GM12878 (cell line): ENCODE measurements around the gene PFKFB3. TPM values are rescaled to one million over a fixed set of nuclear protein-coding genes. Genes with fewer than 3 reads are reported as not detected.

Source experiments
- ATAC-seq: fragments of 200-7000 bp; cut with Tn5 transposase; 3 replicates; pipeline ENCODE4 v1.9.1; 2020; ENCODE audit warnings: mild to moderate bottlenecking, moderate library complexity
- BruUV-seq: library from RNA; stranded (reverse); fragments of 400-500 nt; replicated peaks from 2 replicates; lab custom pipeline; 2021; lab: Mats Ljungman, UMichigan
- CTCF ChIA-PET: fragments of 300-600 bp; sonication (Branson Sonifier 250); formaldehyde crosslinking; extraction: SDS; loops from one replicate; lab custom pipeline; 2021; ENCODE audit warnings: inconsistent platforms; lab: Yijun Ruan, JAX
- POLR2A ChIA-PET: fragments of 350-600 bp; formaldehyde crosslinking; extraction: SDS; loops from one replicate; lab custom pipeline; 2021; ENCODE audit warnings: inconsistent platforms; lab: Charles Lee
- RAD21 ChIA-PET: fragments of 300-600 bp; sonication (Branson Sonifier 250); formaldehyde crosslinking; loops from one replicate; lab custom pipeline; 2023; ENCODE audit warnings: antibody characterized with exemption; ENCODE audit not compliant: unreplicated experiment; lab: Charles Lee
- SMC1A ChIA-PET: fragments of 300-600 bp; sonication (Branson Sonifier 250); formaldehyde crosslinking; loops from one replicate; lab custom pipeline; 2023; ENCODE audit not compliant: unreplicated experiment, uncharacterized antibody; lab: Charles Lee
- DNase-seq: peaks from one replicate; pipeline ENCODE4 v3.0.0-alpha.2; 2011; ENCODE audit warnings: low read depth, low spot score
- FAIRE-seq: peaks from 3 replicates; lab custom pipeline; 2011; peaks lifted over from hg19 to GRCh38; lab: Jason Lieb, UNC
- H2AFZ ChIP-seq: 2 replicates; pipeline ENCODE4 v1.6.0; 2011; ENCODE audit warnings: low read depth, low read length, control low read depth; ENCODE audit not compliant: control insufficient read depth
- H3K27ac ChIP-seq: 2 replicates; pipeline ENCODE4 v1.5.1; 2011; ENCODE audit warnings: control low read depth; ENCODE audit not compliant: control insufficient read depth, insufficient read depth
- H3K27me3 ChIP-seq, 2 experiments: replicated peaks in 1 of 2; 2 replicates each; pipeline versions ENCODE4 v1.6.0 to v1.6.1; 2011; ENCODE audit warnings: low read length in 1 of 2; ENCODE audit not compliant: control insufficient read depth in 2 of 2, insufficient read depth in 2 of 2
- H3K36me3 ChIP-seq, 2 experiments: 2 replicates each; pipeline ENCODE4 v1.5.1; 2011; ENCODE audit warnings: low read length in 1 of 2; ENCODE audit not compliant: control insufficient read depth in 2 of 2, insufficient read depth in 2 of 2
- H3K4me1 ChIP-seq: 2 replicates; pipeline ENCODE4 v1.6.1; 2011; ENCODE audit warnings: mild to moderate bottlenecking, low read length, moderate library complexity, mixed read lengths; ENCODE audit not compliant: control insufficient read depth, insufficient read depth
- H3K4me2 ChIP-seq: 2 replicates; pipeline ENCODE4 v1.6.0; 2011; ENCODE audit warnings: control low read depth; ENCODE audit not compliant: control insufficient read depth, insufficient read depth
- H3K4me3 ChIP-seq: fragments of 200-600 bp; sonication (generic); 2 replicates; pipeline ENCODE4 v1.5.1; 2016
- H3K79me2 ChIP-seq: 2 replicates; pipeline ENCODE4 v1.6.0; 2011; ENCODE audit warnings: low read length; ENCODE audit not compliant: control insufficient read depth, insufficient read depth
- H3K9ac ChIP-seq: 2 replicates; pipeline ENCODE4 v1.8.0; 2011; ENCODE audit warnings: low read length, control low read depth, mixed read lengths; ENCODE audit not compliant: control insufficient read depth, insufficient read depth
- H3K9me3 ChIP-seq: replicated peaks from 3 replicates; pipeline ENCODE4 v1.5.1; 2011; ENCODE audit warnings: mild to moderate bottlenecking, low read length; ENCODE audit not compliant: control insufficient read depth, insufficient read depth
- H4K20me1 ChIP-seq: 2 replicates; pipeline ENCODE4 v1.6.0; 2011; ENCODE audit not compliant: control insufficient read depth, insufficient read depth
- CHD2 ChIP-seq: IDR thresholded peaks from 2 replicates; pipeline ENCODE4 v1.6.1; 2011; ENCODE audit warnings: low read depth, low read length, improper control_type of control experiment, borderline replicate concordance
- MTA3 ChIP-seq: IDR thresholded peaks from 2 replicates; pipeline ENCODE4 v1.6.1; 2012; ENCODE audit warnings: low read length, inconsistent platforms, borderline replicate concordance
- PAX8 ChIP-seq: fragments of 450-650 bp; IDR thresholded peaks from 2 replicates; pipeline ENCODE4 v1.6.1; 2017; ENCODE audit warnings: mild to moderate bottlenecking, moderate library complexity
- SMARCA5 ChIP-seq: fragments of 450-650 bp; IDR thresholded peaks from 2 replicates; pipeline ENCODE4 v1.6.1; 2017; ENCODE audit warnings: mild to moderate bottlenecking
- WGBS: methylation state at CpG from one replicate; pipeline ENCODE4 v1.1.6; 2016; ENCODE audit warnings: low lambda C conversion rate; ENCODE audit not compliant: insufficient replicate concordance, insufficient coverage; ENCODE audit errors: missing lambda C conversion rate; 5-methylcytosine and 5-hydroxymethylcytosine counted together
- in situ Hi-C: fragments of 300-500 bp; cut with MboI; formaldehyde crosslinking; loops from 9 replicates; pipeline ENCODE4 v1.14.3; 2018; ENCODE audit warnings: mixed read lengths
- intact Hi-C: fragments of 100-400 bp; cut with micrococcal nuclease; formaldehyde crosslinking; loops from one replicate; pipeline ENCODE4 v1.14.2; 2022; ENCODE audit not compliant: unreplicated experiment
- polyA plus RNA-seq, 11 experiments: library from polyadenylated mRNA; depleted of rRNA in 4 of 11; unstranded in 6 of 11; stranded (reverse) in 5 of 11; fragments of >200 nt; fragmentation: Nextera tagmentation in 4 of 11; fragmentation: Illumina TruSeq in 1 of 11; extraction: Ambion mirVana in 4 of 11; extraction: Trizol in 1 of 11; gene quantifications; 1 replicate in 1 of 11; 2 replicates in 10 of 11; pipeline versions ENCODE4 v1.2.1 to v1.2.3, GENCODE V29; 2011 to 2016; ENCODE audit warnings: inconsistent platforms in 2 of 11, missing spikeins in 2 of 11, low read depth in 1 of 11
- total RNA-seq, 4 experiments: library from RNA; depleted of rRNA in 3 of 4; stranded (reverse); fragments of >200 nt in 3 of 4; fragmentation: Illumina TruSeq in 1 of 4; extraction: Trizol in 1 of 4; gene quantifications; 2 replicates each; pipeline versions ENCODE4 v1.2.1 to v1.2.3, GENCODE V29; 2013 to 2021
- TF ChIP-seq, protein P1 (sequence below): IDR thresholded peaks from 2 replicates; pipeline ENCODE4 v1.6.1; 2011; ENCODE audit warnings: borderline replicate concordance, low read depth, mild to moderate bottlenecking, moderate library complexity, low read length; ENCODE audit not compliant: insufficient read depth, poor library complexity, severe bottlenecking

Gene PFKFB3
- total and polyA plus RNA-seq, 10 of the 15 experiments (the other 5 are each of a cell fraction or from before 2014, with no cell fraction given), result 1.6 to 46.7 (median 13.7) TPM

DNA sequence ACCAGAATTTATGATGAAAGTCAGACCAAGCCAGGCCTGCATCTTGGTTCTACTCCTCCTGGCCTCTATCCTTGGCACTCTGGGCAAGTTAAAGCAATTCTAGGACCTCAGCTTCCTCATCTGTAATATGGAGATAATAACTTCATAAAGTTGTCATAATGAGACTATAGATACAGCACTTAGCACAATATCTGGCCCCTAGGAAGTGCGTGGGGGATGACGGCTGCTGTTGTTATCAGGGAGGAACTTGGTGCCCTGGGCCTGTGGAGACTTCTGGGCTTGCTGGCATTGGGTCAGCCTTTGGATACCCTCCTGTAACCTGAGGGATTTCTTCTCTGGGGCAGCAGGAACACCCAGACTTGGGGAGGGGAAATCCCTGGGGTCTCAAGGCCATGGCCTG, 27.6 kb downstream of the PFKFB3 start (continued):
- TF ChIP-seq PAX8 (no peak), SMARCA5 (no peak)

DNA sequence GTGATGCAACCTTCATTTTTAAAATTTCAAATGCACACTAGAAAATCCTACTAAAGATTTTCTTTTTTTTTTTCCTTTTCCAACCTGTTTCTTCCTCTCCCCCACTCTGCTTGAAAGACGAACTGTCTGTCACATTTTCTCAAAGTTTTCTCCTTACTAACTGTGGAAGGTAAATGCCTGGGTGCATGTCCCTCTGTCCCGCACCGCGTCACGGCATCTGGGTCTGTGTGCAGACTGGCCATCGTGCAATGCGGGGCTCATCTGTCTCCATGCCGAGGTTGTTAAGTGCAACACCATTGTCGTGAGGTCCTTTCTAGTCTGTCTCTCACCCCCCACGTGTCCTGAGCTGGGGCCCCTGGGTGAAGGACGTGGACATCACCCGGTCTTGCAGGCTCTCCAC, 28.4 kb downstream of the PFKFB3 start:
- WGBS, result 80% methylated on average over 12 of the region's 12 CpGs
- H3K4me3 ChIP-seq, result no peak overlapping the region
- TF ChIP-seq CHD2 (no peak), MTA3 (no peak)
- TF ChIP-seq, protein P1, sequence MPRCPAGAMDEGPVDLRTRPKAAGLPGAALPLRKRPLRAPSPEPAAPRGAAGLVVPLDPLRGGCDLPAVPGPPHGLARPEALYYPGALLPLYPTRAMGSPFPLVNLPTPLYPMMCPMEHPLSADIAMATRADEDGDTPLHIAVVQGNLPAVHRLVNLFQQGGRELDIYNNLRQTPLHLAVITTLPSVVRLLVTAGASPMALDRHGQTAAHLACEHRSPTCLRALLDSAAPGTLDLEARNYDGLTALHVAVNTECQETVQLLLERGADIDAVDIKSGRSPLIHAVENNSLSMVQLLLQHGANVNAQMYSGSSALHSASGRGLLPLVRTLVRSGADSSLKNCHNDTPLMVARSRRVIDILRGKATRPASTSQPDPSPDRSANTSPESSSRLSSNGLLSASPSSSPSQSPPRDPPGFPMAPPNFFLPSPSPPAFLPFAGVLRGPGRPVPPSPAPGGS, result no peak
- no peaks in the 10 kb centered on the region; the same call in 1 of the 2 replicates for H4K20me1 ChIP-seq
- RAD21 ChIA-PET, result no interaction called here
- H3K27ac ChIP-seq, result no peak overlapping the region
- H3K36me3 ChIP-seq, result peaks cover 30% of the 10 kb centered on the region in 2 experiments
- DNase-seq (no peak), FAIRE-seq (no peak), ATAC-seq (no peak)
- POLR2A ChIA-PET, result no interaction called here
- H3K9ac ChIP-seq, result no peak overlapping the region
- no peak overlapping the region for H3K4me2 ChIP-seq
- no peaks in the 10 kb centered on the region for H3K27me3 ChIP-seq
- CTCF ChIA-PET, result interaction anchor here (1.0 kb wide), 1 partner anchor 175 kb away, joined by 3 read pairs; no protein-coding TSS in a partner anchor
- no TSS peak for BruUV-seq
- no peaks in the 10 kb centered on the region for H3K9me3 ChIP-seq
- intact Hi-C loops (no loop called here), in situ Hi-C loops (no loop called here)
- no peaks in the 10 kb centered on the region for H3K79me2 ChIP-seq
- SMC1A ChIA-PET, result no interaction called here
- H3K4me1 ChIP-seq, result no peaks in the 10 kb centered on the region
- H2AFZ ChIP-seq, result no peak overlapping the region
